HCT116 (cell line): ENCODE data around the gene TAPT1. TPM values are rescaled to one million over a fixed set of nuclear protein-coding genes. Genes with fewer than 3 reads are reported as not detected.
"Not testable (repeated sequence)": the region's sequence is repeated elsewhere in the genome, so short reads cannot be mapped to it uniquely, and the experiment has no call there.

Experiments used
- ATAC-seq: fragments of 200-7000 bp; cut with Tn5 transposase; 2 replicates; pipeline ENCODE4 v1.9.1; 2020; ENCODE audit warnings: mild to moderate bottlenecking, moderate library complexity
- BruUV-seq: library from RNA; stranded (reverse); fragments of 400-500 nt; replicated peaks from 2 replicates; lab custom pipeline; 2021; lab: Mats Ljungman, UMichigan
- CTCF ChIA-PET: fragments of 300-600 bp; sonication (Branson Sonifier 250); formaldehyde crosslinking; loops from one replicate; lab custom pipeline; 2021; ENCODE audit warnings: antibody characterized with exemption; lab: Charles Lee
- POLR2A ChIA-PET: fragments of 300-600, 350-600 bp; sonication (Branson Sonifier 250); formaldehyde crosslinking; loops from one replicate; lab custom pipeline; 2021; ENCODE audit warnings: antibody characterized with exemption; lab: Charles Lee
- RAD21 ChIA-PET, 2 experiments: fragments of 300-600 bp; sonication (Branson Sonifier 250); formaldehyde crosslinking; loops; one replicate each; lab custom pipeline; 2023; ENCODE audit warnings: low total read pairs in 2 of 2; ENCODE audit not compliant: uncharacterized antibody in 2 of 2, unreplicated experiment in 2 of 2, low non-redundant PET in 1 of 2; lab: Charles Lee
- DNase-seq: peaks from one replicate; pipeline ENCODE4 v3.0.0-alpha.2; 2010; ENCODE audit warnings: low read depth, low spot score
- H2AFZ ChIP-seq: fragments of 200-600 bp; shearing (Covaris generic), sonication (generic); 2 replicates; pipeline ENCODE4 v1.6.1; 2017; ENCODE audit warnings: low read depth, mixed run types, mixed read lengths, antibody characterized with exemption, low read length; ENCODE audit not compliant: poor library complexity, severe bottlenecking
- H3K27ac ChIP-seq: 2 replicates; pipeline ENCODE4 v1.5.1; 2012; ENCODE audit warnings: low read depth, low read length
- H3K27me3 ChIP-seq: fragments of 200-600 bp; sonication (generic); 2 replicates; pipeline ENCODE4 v1.6.1; 2016; ENCODE audit warnings: mixed run types, low read length, mixed read lengths; ENCODE audit not compliant: insufficient read depth
- H3K36me3 ChIP-seq, 2 experiments: fragments of 200-500 bp in 1 of 2; fragments of 200-600 bp in 1 of 2; sonication (Bioruptor generic) in 1 of 2; sonication (generic) in 1 of 2; 2 replicates each; pipeline versions ENCODE4 v1.5.1 to v1.6.1; 2014 to 2016; ENCODE audit warnings: low read length in 2 of 2, inconsistent platforms in 1 of 2, mixed read lengths in 1 of 2, mixed run types in 1 of 2; ENCODE audit not compliant: insufficient read depth in 2 of 2, control insufficient read depth in 1 of 2
- H3K4me1 ChIP-seq, 2 experiments: fragments of 200-600 bp in 1 of 2; sonication (generic) in 1 of 2; 2 replicates each; pipeline versions ENCODE4 v1.5.1 to v1.6.1; 2012 to 2017; ENCODE audit warnings: low read length in 2 of 2, inconsistent platforms in 1 of 2, mild to moderate bottlenecking in 1 of 2, mixed read lengths in 1 of 2, mixed run types in 1 of 2, moderate library complexity in 1 of 2; ENCODE audit not compliant: insufficient read depth in 2 of 2, control insufficient read depth in 1 of 2
- H3K4me2 ChIP-seq: fragments of 200-600 bp; sonication (generic); 2 replicates; pipeline ENCODE4 v1.6.1; 2017; ENCODE audit warnings: mixed run types, low read length, mixed read lengths
- H3K4me3 ChIP-seq, 2 experiments: fragments of 200-600 bp in 1 of 2; sonication (generic) in 1 of 2; replicated peaks in 1 of 2; 2 replicates each; pipeline ENCODE4 v1.5.1; 2011 to 2016; ENCODE audit warnings: low read length in 2 of 2, control low read depth in 1 of 2, low read depth in 1 of 2, mild to moderate bottlenecking in 1 of 2, mixed read lengths in 1 of 2, mixed run types in 1 of 2
- H3K79me2 ChIP-seq: fragments of 200-600 bp; sonication (generic); 2 replicates; pipeline ENCODE4 v1.6.1; 2017; ENCODE audit warnings: mild to moderate bottlenecking, mixed run types, low read length, moderate library complexity, mixed read lengths; ENCODE audit not compliant: insufficient read depth
- H3K9ac ChIP-seq: fragments of 200-600 bp; sonication (generic); 2 replicates; pipeline ENCODE4 v1.6.1; 2016; ENCODE audit warnings: low read length, mixed read lengths
- H3K9me2 ChIP-seq: fragments of 200-600 bp; sonication (generic), shearing (Covaris generic); 2 replicates; pipeline ENCODE4 v1.6.1; 2017; ENCODE audit warnings: mixed run types, mild to moderate bottlenecking, moderate library complexity; ENCODE audit not compliant: insufficient read depth
- H3K9me3 ChIP-seq, 2 experiments: fragments of 200-500 bp in 1 of 2; fragments of 200-600 bp in 1 of 2; sonication (Bioruptor generic) in 1 of 2; sonication (generic) in 1 of 2; 2 replicates each; pipeline ENCODE4 v1.6.1; 2014 to 2017; ENCODE audit warnings: low read length in 2 of 2, mixed read lengths in 2 of 2, inconsistent platforms in 1 of 2, low read depth in 1 of 2, mild to moderate bottlenecking in 1 of 2, mixed run types in 1 of 2, moderate library complexity in 1 of 2; ENCODE audit not compliant: control insufficient read depth in 1 of 2, insufficient read depth in 1 of 2
- H4K20me1 ChIP-seq: fragments of 200-600 bp; sonication (generic), shearing (Covaris generic); 2 replicates; pipeline ENCODE4 v1.6.1; 2017; ENCODE audit warnings: mixed run types, mild to moderate bottlenecking, moderate library complexity; ENCODE audit not compliant: insufficient read depth
- EGR1 ChIP-seq: IDR thresholded peaks from 2 replicates; pipeline ENCODE4 v1.6.1; 2012; ENCODE audit warnings: low read depth
- EZH2 ChIP-seq: fragments of 200-600 bp; sonication (generic); IDR thresholded peaks from 2 replicates; pipeline ENCODE4 v1.6.1; 2017; ENCODE audit warnings: antibody characterized with exemption, mixed run types
- EZH2phosphoT487 ChIP-seq: fragments of 200-600 bp; IDR thresholded peaks from 2 replicates; pipeline ENCODE4 v1.6.1; 2018; ENCODE audit warnings: antibody characterized with exemption, borderline replicate concordance
- FOSL1 ChIP-seq: IDR thresholded peaks from 2 replicates; pipeline ENCODE4 v1.6.1; 2012; ENCODE audit warnings: low read depth
- POLR2A ChIP-seq: IDR thresholded peaks from 2 replicates; pipeline ENCODE4 v1.7.0; 2011; ENCODE audit warnings: borderline replicate concordance; ENCODE audit not compliant: insufficient read depth, insufficient read length; ENCODE audit errors: extremely low read depth
- RAD21 ChIP-seq: IDR thresholded peaks from 2 replicates; pipeline ENCODE4 v1.6.1; 2012; ENCODE audit warnings: low read depth, mild to moderate bottlenecking
- REST ChIP-seq: IDR thresholded peaks from 2 replicates; pipeline ENCODE4 v1.6.1; 2012; ENCODE audit warnings: low read depth
- SIN3A ChIP-seq: IDR thresholded peaks from 2 replicates; pipeline ENCODE4 v1.6.1; 2012; ENCODE audit warnings: low read depth
- SP1 ChIP-seq: IDR thresholded peaks from 2 replicates; pipeline ENCODE4 v1.6.1; 2012; ENCODE audit warnings: low read depth
- SRF ChIP-seq: IDR thresholded peaks from 2 replicates; pipeline ENCODE4 v1.6.1; 2012; ENCODE audit warnings: low read depth
- TCF7L2 ChIP-seq: IDR thresholded peaks from 2 replicates; pipeline ENCODE4 v1.7.0; 2011; ENCODE audit warnings: borderline replicate concordance, inconsistent platforms; ENCODE audit not compliant: insufficient read depth, insufficient read length; ENCODE audit errors: extremely low read depth
- ZFX ChIP-seq: fragments of 450-650 bp; IDR thresholded peaks from 2 replicates; pipeline ENCODE4 v1.6.1; 2017
- ZNF274 ChIP-seq: fragments of 200-500 bp; sonication (Bioruptor generic); IDR thresholded peaks from 2 replicates; pipeline ENCODE4 v1.6.1; 2014; ENCODE audit warnings: mild to moderate bottlenecking, low read depth, low read length, inconsistent platforms
- intact Hi-C: fragments of 100-400 bp; cut with micrococcal nuclease; formaldehyde crosslinking; loops from 2 replicates; pipeline ENCODE4 v1.10.0; 2022
- total RNA-seq: library from RNA; stranded (reverse); gene quantifications from one replicate; pipeline ENCODE4 v1.2.1, GENCODE V29; 2021; ENCODE audit not compliant: unreplicated experiment
- TF ChIP-seq, protein P1 (sequence below), 3 experiments: fragments of 200-600 bp in 1 of 3; sonication (generic) in 1 of 3; IDR thresholded peaks in 2 of 3; conservative IDR thresholded peaks in 1 of 3; 2 replicates each; pipeline ENCODE4 v1.5.1; 2012 to 2017; ENCODE audit warnings: low read depth in 2 of 3, low read length in 2 of 3, antibody characterized with exemption in 1 of 3, borderline replicate concordance in 1 of 3, control low read depth in 1 of 3, mild to moderate bottlenecking in 1 of 3, mixed read lengths in 1 of 3, mixed run types in 1 of 3, moderate library complexity in 1 of 3; ENCODE audit not compliant: insufficient read depth in 1 of 3
- TF ChIP-seq, protein P2 (sequence below): IDR thresholded peaks from 2 replicates; pipeline ENCODE4 v1.6.1; 2012

Gene TAPT1
- total RNA-seq, 1 experiment from 2014 or later: 11.7 TPM

GRCh38 chr4:16195209-16195608 lies 31.1 kb downstream of the TAPT1 start:
- no peak for TF ChIP-seq SP1
- no peak for TF ChIP-seq ZFX
- TF ChIP-seq EZH2: no peak
- TF ChIP-seq SIN3A: no peak
- no peak for TF ChIP-seq SRF
- TF ChIP-seq RAD21: no peak
- no peak for TF ChIP-seq EGR1
- TF ChIP-seq, protein P1, sequence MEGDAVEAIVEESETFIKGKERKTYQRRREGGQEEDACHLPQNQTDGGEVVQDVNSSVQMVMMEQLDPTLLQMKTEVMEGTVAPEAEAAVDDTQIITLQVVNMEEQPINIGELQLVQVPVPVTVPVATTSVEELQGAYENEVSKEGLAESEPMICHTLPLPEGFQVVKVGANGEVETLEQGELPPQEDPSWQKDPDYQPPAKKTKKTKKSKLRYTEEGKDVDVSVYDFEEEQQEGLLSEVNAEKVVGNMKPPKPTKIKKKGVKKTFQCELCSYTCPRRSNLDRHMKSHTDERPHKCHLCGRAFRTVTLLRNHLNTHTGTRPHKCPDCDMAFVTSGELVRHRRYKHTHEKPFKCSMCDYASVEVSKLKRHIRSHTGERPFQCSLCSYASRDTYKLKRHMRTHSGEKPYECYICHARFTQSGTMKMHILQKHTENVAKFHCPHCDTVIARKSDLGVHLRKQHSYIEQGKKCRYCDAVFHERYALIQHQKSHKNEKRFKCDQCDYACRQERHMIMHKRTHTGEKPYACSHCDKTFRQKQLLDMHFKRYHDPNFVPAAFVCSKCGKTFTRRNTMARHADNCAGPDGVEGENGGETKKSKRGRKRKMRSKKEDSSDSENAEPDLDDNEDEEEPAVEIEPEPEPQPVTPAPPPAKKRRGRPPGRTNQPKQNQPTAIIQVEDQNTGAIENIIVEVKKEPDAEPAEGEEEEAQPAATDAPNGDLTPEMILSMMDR (IDR thresholded peaks at IDR 0.05 in 2 of 3, conservative IDR thresholded peaks at IDR 0.05 in 1 of 3; ENCODE audit: borderline replicate concordance in 1 of 3, insufficient read depth in 1 of 3, low read depth in 2 of 3, low read length in 2 of 3): no peak
- no peak for TF ChIP-seq TCF7L2
- no peak for TF ChIP-seq ZNF274
- TF ChIP-seq REST: no peak
- no peak for TF ChIP-seq EZH2phosphoT487
- TF ChIP-seq, protein P2, sequence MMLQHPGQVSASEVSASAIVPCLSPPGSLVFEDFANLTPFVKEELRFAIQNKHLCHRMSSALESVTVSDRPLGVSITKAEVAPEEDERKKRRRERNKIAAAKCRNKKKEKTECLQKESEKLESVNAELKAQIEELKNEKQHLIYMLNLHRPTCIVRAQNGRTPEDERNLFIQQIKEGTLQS: no peak
- no peak for TF ChIP-seq POLR2A
- TF ChIP-seq FOSL1: no peak
- Histone ChIP-seq H3K79me2 (no peaks in the 10 kb centered on the region), H3K27ac (no peak overlapping the region), H3K4me3 (no peak overlapping the region), H3K4me1 (peaks cover 7 to 9% of the 10 kb centered on the region in 2 experiments; a peak in 3 of 4 replicates), H3K36me3 (no peaks in the 10 kb centered on the region), H4K20me1 (no peaks in the 10 kb centered on the region), H3K9me3 (no peaks in the 10 kb centered on the region), H3K9ac (no peak overlapping the region), H2AFZ (no peak overlapping the region), H3K4me2 (no peak overlapping the region), H3K27me3 (no peaks in the 10 kb centered on the region), H3K9me2 (0 out of 2 replicates have a peak, but pooled peaks cover 3% of the 10 kb centered on the region)
- no TSS peak for BruUV-seq
- POLR2A ChIA-PET: no interaction called here
- intact Hi-C loops: loop anchor here (5.0 kb wide), 1 partner anchor 388 kb away; no protein-coding TSS in a partner anchor
- ATAC-seq (no peak), DNase-seq (no peak)
- CTCF ChIA-PET: interaction anchor here (2.9 kb wide), 1 partner anchor 11 kb away, joined by 18 read pairs; no protein-coding TSS in a partner anchor
- RAD21 ChIA-PET: no interaction called here

GRCh38 chr4:16194798-16195197 lies 31.5 kb downstream of the TAPT1 start:
- H3K36me3 ChIP-seq, POLR2A ChIA-PET, RAD21 ChIA-PET, H3K9me2 ChIP-seq, H3K4me1 ChIP-seq, H2AFZ ChIP-seq, H3K27me3 ChIP-seq, H3K9ac ChIP-seq, H3K4me3 ChIP-seq, DNase-seq, H3K9me3 ChIP-seq, H4K20me1 ChIP-seq, H3K4me2 ChIP-seq, H3K27ac ChIP-seq, ATAC-seq, H3K79me2 ChIP-seq, BruUV-seq: not testable (repeated sequence)
- intact Hi-C loops: loop anchor here (5.0 kb wide), 1 partner anchor 387 kb away; no protein-coding TSS in a partner anchor
- CTCF ChIA-PET: interaction anchor here (2.9 kb wide), 1 partner anchor 11 kb away, joined by 18 read pairs; no protein-coding TSS in a partner anchor
